HepG2 (cell line): Measurements from ENCODE around the gene JADE2. TPM values are rescaled to one million over a fixed set of nuclear protein-coding genes. Genes with fewer than 3 reads are reported as not detected.

ENCODE experiments used
- ATAC-seq: fragments of 200-7000 bp; cut with Tn5 transposase; 3 replicates; pipeline ENCODE4 v1.9.1; 2020; ENCODE audit warnings: mild to moderate bottlenecking, moderate library complexity
- BruUV-seq: library from RNA; stranded (reverse); fragments of 400-500 nt; replicated peaks from 2 replicates; lab custom pipeline; 2021; lab: Mats Ljungman, UMichigan
- CTCF ChIA-PET: fragments of 300-600 bp; formaldehyde crosslinking; extraction: SDS; loops from one replicate; lab custom pipeline; 2021; ENCODE audit warnings: low total read pairs, inconsistent platforms, low intra/inter-chr PET ratio; lab: Yijun Ruan, JAX
- POLR2A ChIA-PET: fragments of 350-600 bp; sonication (Branson Sonifier 250); formaldehyde crosslinking; loops from one replicate; lab custom pipeline; 2020; ENCODE audit warnings: antibody characterized with exemption, inconsistent platforms; lab: Yijun Ruan, JAX
- DNase-seq: peaks from one replicate; pipeline ENCODE4 v3.0.0-alpha.2; 2015; ENCODE audit warnings: low spot score
- FAIRE-seq: peaks from 3 replicates; lab custom pipeline; 2011; peaks lifted over from hg19 to GRCh38; lab: Jason Lieb, UNC
- H2AFZ ChIP-seq: one replicate; pipeline ENCODE4 v1.6.1; 2011; ENCODE audit warnings: low read length, inconsistent platforms
- H3K27ac ChIP-seq: fragments of 300-600 bp; 3 replicates; pipeline ENCODE4 v1.8.0; 2011; ENCODE audit warnings: mixed run types, mild to moderate bottlenecking, mixed read lengths, low read length, inconsistent platforms; ENCODE audit not compliant: insufficient read depth; ENCODE audit errors: extremely low read length
- H3K27me3 ChIP-seq, 2 experiments: fragments of 200-600 bp in 1 of 2; 2 replicates in 1 of 2; 3 replicates in 1 of 2; pipeline versions ENCODE4 v1.6.0 to v1.8.0; 2011; ENCODE audit warnings: low read length in 2 of 2, mild to moderate bottlenecking in 2 of 2, moderate library complexity in 2 of 2, inconsistent platforms in 1 of 2; ENCODE audit not compliant: insufficient read depth in 2 of 2, control insufficient read depth in 1 of 2
- H3K36me3 ChIP-seq, 2 experiments: fragments of 200-600 bp in 1 of 2; replicated peaks in 1 of 2; 2 replicates in 1 of 2; 3 replicates in 1 of 2; pipeline versions ENCODE4 v1.5.1 to v1.8.0; 2011; ENCODE audit warnings: low read length in 2 of 2, inconsistent platforms in 1 of 2; ENCODE audit not compliant: insufficient read depth in 2 of 2, control insufficient read depth in 1 of 2
- H3K4me1 ChIP-seq: 2 replicates; pipeline ENCODE4 v1.5.1; 2012; ENCODE audit warnings: low read length, inconsistent platforms; ENCODE audit not compliant: insufficient read depth
- H3K4me2 ChIP-seq: 2 replicates; pipeline ENCODE4 v1.6.0; 2011; ENCODE audit warnings: low read depth, low read length, inconsistent platforms
- H3K4me3 ChIP-seq, 3 experiments: fragments of 200-600 bp in 1 of 3; sonication (generic), shearing (Covaris generic) in 1 of 3; replicated peaks in 1 of 3; 2 replicates each; pipeline ENCODE4 v1.5.1; 2011 to 2016; ENCODE audit warnings: low read length in 3 of 3, inconsistent platforms in 2 of 3, low read depth in 2 of 3, mild to moderate bottlenecking in 2 of 3, control low read depth in 1 of 3, mixed read lengths in 1 of 3; ENCODE audit not compliant: insufficient read depth in 1 of 3
- H3K79me2 ChIP-seq: one replicate; pipeline ENCODE4 v1.6.1; 2011; ENCODE audit warnings: low read length, inconsistent platforms; ENCODE audit not compliant: insufficient read depth
- H3K9ac ChIP-seq: 2 replicates; pipeline ENCODE4 v1.6.0; 2011; ENCODE audit warnings: mild to moderate bottlenecking, low read depth, low read length, inconsistent platforms; ENCODE audit not compliant: insufficient read depth
- H3K9me3 ChIP-seq: 2 replicates; pipeline ENCODE4 v1.5.1; 2012; ENCODE audit warnings: mild to moderate bottlenecking, low read length
- H4K20me1 ChIP-seq: 2 replicates; pipeline ENCODE4 v1.6.0; 2011; ENCODE audit warnings: inconsistent platforms, mild to moderate bottlenecking, low read length, moderate library complexity; ENCODE audit not compliant: insufficient read depth
- NCOA2 ChIP-seq: sonication (generic); formaldehyde crosslinking; IDR thresholded peaks from 2 replicates; pipeline ENCODE4 v1.8.0; 2022; ENCODE audit warnings: inconsistent platforms
- PBX2 ChIP-seq: IDR thresholded peaks from 2 replicates; pipeline ENCODE4 v1.6.1; 2016; ENCODE audit warnings: control low read depth
- SIX1 ChIP-seq: sonication (generic); formaldehyde crosslinking; IDR thresholded peaks from 2 replicates; pipeline ENCODE4 v1.4.0; 2020; ENCODE audit warnings: missing genetic modification reagents, borderline replicate concordance
- ZEB1 ChIP-seq: IDR thresholded peaks from 2 replicates; pipeline ENCODE4 v1.6.1; 2012; ENCODE audit warnings: mild to moderate bottlenecking, low read depth, inconsistent platforms; ENCODE audit not compliant: insufficient replicate concordance
- ZNF460 ChIP-seq: sonication (generic); formaldehyde crosslinking; IDR thresholded peaks from 2 replicates; pipeline ENCODE4 v1.5.1; 2020; ENCODE audit warnings: missing genetic modification reagents, mild to moderate bottlenecking, borderline replicate concordance
- ZNF674 ChIP-seq: sonication (generic); formaldehyde crosslinking; IDR thresholded peaks from 2 replicates; pipeline ENCODE4 v1.5.0; 2020; ENCODE audit warnings: low read depth, mild to moderate bottlenecking, missing genetic modification reagents
- ZNF747 ChIP-seq: sonication (generic); formaldehyde crosslinking; IDR thresholded peaks from 2 replicates; pipeline ENCODE4 v1.8.1; 2023; ENCODE audit warnings: missing genetic modification reagents, mild to moderate bottlenecking, borderline replicate concordance
- WGBS: methylation state at CpG from one replicate; pipeline ENCODE4 v1.1.6; 2017; ENCODE audit warnings: low lambda C conversion rate; 5-methylcytosine and 5-hydroxymethylcytosine counted together
- in situ Hi-C: cut with HindIII; loops from 2 replicates; pipeline ENCODE4 v1.10.0; 2017; ENCODE audit warnings: low pct_unique_long_range_greater_than_20kb; ENCODE audit not compliant: extremely low pct_ligation_motif_present
- intact Hi-C: fragments of 100-400 bp; cut with micrococcal nuclease; formaldehyde crosslinking; loops from one replicate; pipeline ENCODE4 v1.10.0; 2022; ENCODE audit not compliant: unreplicated experiment
- polyA plus RNA-seq, 8 experiments: library from polyadenylated mRNA; depleted of rRNA in 3 of 8; stranded (reverse) in 7 of 8; unstranded in 1 of 8; fragments of >200 nt; fragmentation: Illumina TruSeq in 4 of 8; extraction: Trizol in 4 of 8; gene quantifications; 2 replicates each; pipeline versions ENCODE4 v1.2.1 to v1.2.3, GENCODE V29; 2011 to 2016; ENCODE audit warnings: low read depth in 4 of 8, missing spikeins in 1 of 8, mixed read lengths in 1 of 8; ENCODE audit not compliant: insufficient read depth in 1 of 8
- total RNA-seq, 5 experiments: library from RNA; depleted of rRNA; stranded (reverse); fragments of >200 nt; fragmentation: Illumina TruSeq; extraction: Trizol; gene quantifications; 2 replicates each; pipeline ENCODE4 v1.2.3, GENCODE V29; 2016; ENCODE audit warnings: low read depth in 1 of 5
- TF ChIP-seq, protein P1 (sequence below): sonication (generic); formaldehyde crosslinking; IDR thresholded peaks from 2 replicates; pipeline ENCODE4 v1.4.0; 2020; ENCODE audit warnings: mild to moderate bottlenecking, missing genetic modification reagents

Gene JADE2
- total and polyA plus RNA-seq, 2 of the 13 experiments (the other 11 are each of a cell fraction or from before 2014, with no cell fraction given): 7.5 to 15.1 TPM

- TF ChIP-seq, protein P1, sequence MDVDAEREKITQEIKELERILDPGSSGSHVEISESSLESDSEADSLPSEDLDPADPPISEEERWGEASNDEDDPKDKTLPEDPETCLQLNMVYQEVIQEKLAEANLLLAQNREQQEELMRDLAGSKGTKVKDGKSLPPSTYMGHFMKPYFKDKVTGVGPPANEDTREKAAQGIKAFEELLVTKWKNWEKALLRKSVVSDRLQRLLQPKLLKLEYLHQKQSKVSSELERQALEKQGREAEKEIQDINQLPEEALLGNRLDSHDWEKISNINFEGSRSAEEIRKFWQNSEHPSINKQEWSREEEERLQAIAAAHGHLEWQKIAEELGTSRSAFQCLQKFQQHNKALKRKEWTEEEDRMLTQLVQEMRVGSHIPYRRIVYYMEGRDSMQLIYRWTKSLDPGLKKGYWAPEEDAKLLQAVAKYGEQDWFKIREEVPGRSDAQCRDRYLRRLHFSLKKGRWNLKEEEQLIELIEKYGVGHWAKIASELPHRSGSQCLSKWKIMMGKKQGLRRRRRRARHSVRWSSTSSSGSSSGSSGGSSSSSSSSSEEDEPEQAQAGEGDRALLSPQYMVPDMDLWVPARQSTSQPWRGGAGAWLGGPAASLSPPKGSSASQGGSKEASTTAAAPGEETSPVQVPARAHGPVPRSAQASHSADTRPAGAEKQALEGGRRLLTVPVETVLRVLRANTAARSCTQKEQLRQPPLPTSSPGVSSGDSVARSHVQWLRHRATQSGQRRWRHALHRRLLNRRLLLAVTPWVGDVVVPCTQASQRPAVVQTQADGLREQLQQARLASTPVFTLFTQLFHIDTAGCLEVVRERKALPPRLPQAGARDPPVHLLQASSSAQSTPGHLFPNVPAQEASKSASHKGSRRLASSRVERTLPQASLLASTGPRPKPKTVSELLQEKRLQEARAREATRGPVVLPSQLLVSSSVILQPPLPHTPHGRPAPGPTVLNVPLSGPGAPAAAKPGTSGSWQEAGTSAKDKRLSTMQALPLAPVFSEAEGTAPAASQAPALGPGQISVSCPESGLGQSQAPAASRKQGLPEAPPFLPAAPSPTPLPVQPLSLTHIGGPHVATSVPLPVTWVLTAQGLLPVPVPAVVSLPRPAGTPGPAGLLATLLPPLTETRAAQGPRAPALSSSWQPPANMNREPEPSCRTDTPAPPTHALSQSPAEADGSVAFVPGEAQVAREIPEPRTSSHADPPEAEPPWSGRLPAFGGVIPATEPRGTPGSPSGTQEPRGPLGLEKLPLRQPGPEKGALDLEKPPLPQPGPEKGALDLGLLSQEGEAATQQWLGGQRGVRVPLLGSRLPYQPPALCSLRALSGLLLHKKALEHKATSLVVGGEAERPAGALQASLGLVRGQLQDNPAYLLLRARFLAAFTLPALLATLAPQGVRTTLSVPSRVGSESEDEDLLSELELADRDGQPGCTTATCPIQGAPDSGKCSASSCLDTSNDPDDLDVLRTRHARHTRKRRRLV (CRISPR knock-in tag): no peak
- TF ChIP-seq ZNF460 (CRISPR knock-in tag) (no peak), ZEB1 (no peak), PBX2 (CRISPR knock-in tag) (no peak), NCOA2 (CRISPR knock-in tag) (no peak)
Measured at GRCh38 chr5:134570365-134570758, 44.9 kb downstream of the JADE2 start (continued).

- POLR2A ChIA-PET: no interaction called here
- BruUV-seq: no TSS peak
- TF ChIP-seq ZNF674: no peak
- TF ChIP-seq SIX1 (CRISPR knock-in tag): no peak
- no peak for TF ChIP-seq ZNF747 (CRISPR knock-in tag)
- Histone ChIP-seq H3K79me2 (no peaks in the 10 kb centered on the region), H4K20me1 (no peaks in the 10 kb centered on the region), H3K9ac (no peak overlapping the region), H3K36me3 (peaks cover 24 to 72% of the 10 kb centered on the region in 2 experiments), H3K9me3 (no peaks in the 10 kb centered on the region), H3K4me3 (no peak overlapping the region), H3K27ac (no peak overlapping the region), H2AFZ (no peak overlapping the region), H3K27me3 (no peaks in the 10 kb centered on the region), H3K4me2 (no peak overlapping the region), H3K4me1 (no peaks in the 10 kb centered on the region)
- no peak for ATAC-seq
- in situ Hi-C loops: no loop called here
- WGBS: 98% methylated on average over 5 of the region's 6 CpGs
- no peak for FAIRE-seq
- CTCF ChIA-PET: no interaction called here
- no peak for DNase-seq
- intact Hi-C loops: no loop called here
Measured at GRCh38 chr5:134570886-134571285, 45.4 kb downstream of the JADE2 start.
